Activated naive CD8-positive, alpha-beta T cell (primary cell): Measurements from ENCODE around the gene ERG28.

Source experiments
- H3K27ac Mint-ChIP-seq: one replicate; pipeline ENCODE4 v1.8.0; 2021; ENCODE audit warnings: mixed read lengths
- H3K27me3 Mint-ChIP-seq: one replicate; pipeline ENCODE4 v1.8.0; 2021; ENCODE audit warnings: mixed read lengths
- H3K36me3 Mint-ChIP-seq: one replicate; pipeline ENCODE4 v1.8.0; 2021; ENCODE audit warnings: mixed read lengths
- H3K4me1 Mint-ChIP-seq: one replicate; pipeline ENCODE4 v1.8.0; 2021; ENCODE audit warnings: low read depth, mixed read lengths
- H3K4me3 Mint-ChIP-seq: one replicate; pipeline ENCODE4 v1.8.0; 2021; ENCODE audit warnings: mild to moderate bottlenecking, mixed read lengths
- H3K9me3 Mint-ChIP-seq: one replicate; pipeline ENCODE4 v1.8.0; 2021; ENCODE audit warnings: low read depth, mixed read lengths

The ERG28 gene

GRCh38 chr14:75673345-75674035 lies 12.8 kb upstream of the ERG28 start:
- H3K36me3 Mint-ChIP-seq, result peaks cover 35% of the 10 kb centered on the region
- H3K4me3 Mint-ChIP-seq, result no peak overlapping the region
- H3K27ac Mint-ChIP-seq, result no peak overlapping the region
- H3K27me3 Mint-ChIP-seq, result no peaks in the 10 kb centered on the region
- peaks cover 3% of the 10 kb centered on the region for H3K9me3 Mint-ChIP-seq
- H3K4me1 Mint-ChIP-seq, result peaks cover 4% of the 10 kb centered on the region

- no peak overlapping the region for H3K27ac Mint-ChIP-seq
- peaks cover 35% of the 10 kb centered on the region for H3K36me3 Mint-ChIP-seq
- H3K27me3 Mint-ChIP-seq, result no peaks in the 10 kb centered on the region
- no peak overlapping the region for H3K4me3 Mint-ChIP-seq
- H3K9me3 Mint-ChIP-seq, result peaks cover 3% of the 10 kb centered on the region
- peaks cover 4% of the 10 kb centered on the region for H3K4me1 Mint-ChIP-seq
These were observed 12.0 kb upstream of the ERG28 start for GRCh38 chr14:75672605-75673192.

- H3K27ac Mint-ChIP-seq, result no peak overlapping the region
- no peaks in the 10 kb centered on the region for H3K9me3 Mint-ChIP-seq
- no peaks in the 10 kb centered on the region for H3K27me3 Mint-ChIP-seq
- H3K36me3 Mint-ChIP-seq, result peaks cover 30% of the 10 kb centered on the region
- no peak overlapping the region for H3K4me3 Mint-ChIP-seq
- peaks cover 8% of the 10 kb centered on the region for H3K4me1 Mint-ChIP-seq
These were observed 6.6 kb upstream of the ERG28 start for GRCh38 chr14:75667099-75667765.

GRCh38 chr14:75662966-75663365 lies 2.3 kb upstream of the ERG28 start:
- H3K4me3 Mint-ChIP-seq, result peak overlapping the region; percentile 65
- H3K4me1 Mint-ChIP-seq, result peaks cover 31% of the 10 kb centered on the region
- no peaks in the 10 kb centered on the region for H3K9me3 Mint-ChIP-seq
- no peaks in the 10 kb centered on the region for H3K27me3 Mint-ChIP-seq
- peaks cover 7% of the 10 kb centered on the region for H3K36me3 Mint-ChIP-seq
- no peak overlapping the region for H3K27ac Mint-ChIP-seq

GRCh38 chr14:75661499-75661814 lies 781 bp upstream of the ERG28 start:
- H3K4me3 Mint-ChIP-seq, result peak overlapping the region; percentile 98
- H3K27ac Mint-ChIP-seq, result peak overlapping the region; percentile 97
- peaks cover 5% of the 10 kb centered on the region for H3K36me3 Mint-ChIP-seq
- H3K9me3 Mint-ChIP-seq, result no peaks in the 10 kb centered on the region
- no peaks in the 10 kb centered on the region for H3K27me3 Mint-ChIP-seq
- H3K4me1 Mint-ChIP-seq, result peaks cover 31% of the 10 kb centered on the region

- H3K36me3 Mint-ChIP-seq, result peaks cover 5% of the 10 kb centered on the region
- H3K4me3 Mint-ChIP-seq, result peak overlapping the region; percentile 98
- no peaks in the 10 kb centered on the region for H3K27me3 Mint-ChIP-seq
- H3K27ac Mint-ChIP-seq, result peak overlapping the region; percentile 97
- no peaks in the 10 kb centered on the region for H3K9me3 Mint-ChIP-seq
- peaks cover 29% of the 10 kb centered on the region for H3K4me1 Mint-ChIP-seq
These were observed 442 bp downstream of the ERG28 start for GRCh38 chr14:75660238-75660629.

- Mint-ChIP-seq H3K4me1 (peaks cover 32% of the 10 kb centered on the region), H3K27me3 (no peaks in the 10 kb centered on the region), H3K4me3 (no peak overlapping the region), H3K36me3 (peaks cover 3% of the 10 kb centered on the region), H3K27ac (peak overlapping the region; percentile 77), H3K9me3 (no peaks in the 10 kb centered on the region)
These were observed 1.7 kb downstream of the ERG28 start for GRCh38 chr14:75658957-75659356.

GRCh38 chr14:75657331-75657730 lies 3.3 kb downstream of the ERG28 start:
- peaks cover 28% of the 10 kb centered on the region for H3K4me1 Mint-ChIP-seq

GRCh38 chr14:75655235-75655634 lies 5.4 kb downstream of the ERG28 start:
- H3K4me3 Mint-ChIP-seq, result no peak overlapping the region
- no peak overlapping the region for H3K27ac Mint-ChIP-seq
- H3K4me1 Mint-ChIP-seq, result peaks cover 15% of the 10 kb centered on the region
- H3K9me3 Mint-ChIP-seq, result no peaks in the 10 kb centered on the region
- no peaks in the 10 kb centered on the region for H3K27me3 Mint-ChIP-seq
- H3K36me3 Mint-ChIP-seq, result peaks cover 4% of the 10 kb centered on the region

More at GRCh38 chr14:75657331-75657730, 3.3 kb downstream of the ERG28 start:
- no peak overlapping the region for H3K27ac Mint-ChIP-seq
- no peaks in the 10 kb centered on the region for H3K9me3 Mint-ChIP-seq
- no peaks in the 10 kb centered on the region for H3K36me3 Mint-ChIP-seq
- no peaks in the 10 kb centered on the region for H3K27me3 Mint-ChIP-seq
- H3K4me3 Mint-ChIP-seq, result no peak overlapping the region

GRCh38 chr14:75654127-75654732 lies 6.4 kb downstream of the ERG28 start:
- Mint-ChIP-seq H3K27me3 (no peaks in the 10 kb centered on the region), H3K4me1 (peaks cover 9% of the 10 kb centered on the region), H3K9me3 (no peaks in the 10 kb centered on the region), H3K4me3 (no peak overlapping the region), H3K27ac (no peak overlapping the region), H3K36me3 (peaks cover 10% of the 10 kb centered on the region)

- Mint-ChIP-seq H3K27ac (no peak overlapping the region), H3K4me1 (peaks cover 5% of the 10 kb centered on the region), H3K27me3 (no peaks in the 10 kb centered on the region), H3K4me3 (no peak overlapping the region), H3K36me3 (peaks cover 10% of the 10 kb centered on the region), H3K9me3 (no peaks in the 10 kb centered on the region)
These were observed 7.1 kb downstream of the ERG28 start for GRCh38 chr14:75653563-75653962.

GRCh38 chr14:75650253-75651058 lies 10.2 kb downstream of the ERG28 start:
- Mint-ChIP-seq H3K9me3 (no peaks in the 10 kb centered on the region), H3K27me3 (no peaks in the 10 kb centered on the region), H3K27ac (no peak overlapping the region), H3K4me3 (no peak overlapping the region), H3K36me3 (peaks cover 10% of the 10 kb centered on the region), H3K4me1 (peaks cover 5% of the 10 kb centered on the region)

- Mint-ChIP-seq H3K27me3 (no peaks in the 10 kb centered on the region), H3K4me3 (no peak overlapping the region), H3K9me3 (no peaks in the 10 kb centered on the region), H3K4me1 (peaks cover 5% of the 10 kb centered on the region), H3K27ac (no peak overlapping the region), H3K36me3 (peaks cover 10% of the 10 kb centered on the region)
These were observed 10.9 kb downstream of the ERG28 start for GRCh38 chr14:75649773-75650172.

- H3K36me3 Mint-ChIP-seq, result peaks cover 10% of the 10 kb centered on the region
- no peak overlapping the region for H3K27ac Mint-ChIP-seq
- peaks cover 5% of the 10 kb centered on the region for H3K4me1 Mint-ChIP-seq
- no peak overlapping the region for H3K4me3 Mint-ChIP-seq
- H3K27me3 Mint-ChIP-seq, result no peaks in the 10 kb centered on the region
- no peaks in the 10 kb centered on the region for H3K9me3 Mint-ChIP-seq
These were observed 11.3 kb downstream of the ERG28 start for GRCh38 chr14:75649337-75649736.
